HK-2 (cell line): ENCODE measurements around the gene TMSB15C.

Experiments
- DNase-seq: peaks from one replicate; pipeline ENCODE4 v3.0.0-alpha.2; 2018; ENCODE audit not compliant: unreplicated experiment

The TMSB15C gene

GRCh38 chrX:104045642-104046041 lies 30.4 kb downstream of the TMSB15C start:
- DNase-seq: no peak

GRCh38 chrX:104041003-104041402 lies 35.0 kb downstream of the TMSB15C start:
- DNase-seq: no peak

- no peak for DNase-seq
Measured at GRCh38 chrX:104039689-104040505, 36.1 kb downstream of the TMSB15C start, which contains the start of gene H2BW2. TSS of gene H2BW2 (plus strand) at chrX:104039956. CDS start at chrX:104039995, 39 bp downstream.
